ENCODE measurements around the gene KRT35.

DNA sequence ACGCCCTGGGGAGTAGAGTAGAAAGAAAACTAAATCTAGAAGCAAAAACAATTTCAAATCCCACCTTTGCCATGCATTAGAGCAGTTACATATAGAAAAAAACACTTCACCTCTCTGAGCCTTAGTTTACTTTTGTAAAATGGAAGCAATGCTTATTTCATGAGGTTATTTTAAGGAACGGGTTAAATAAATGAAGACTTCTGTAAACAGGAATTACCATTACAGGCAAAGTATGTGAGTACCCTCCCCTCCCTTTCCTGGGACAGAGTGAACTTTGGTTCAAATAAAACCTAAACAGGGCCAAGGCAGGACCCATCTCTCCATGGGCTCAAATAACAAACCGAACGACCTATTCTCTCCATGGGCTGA, 42.3 kb upstream of the KRT35 start:
- TF ChIP-seq POLR2A (IDR thresholded peaks at IDR 0.05): no peak
- TF ChIP-seq, protein P1, sequence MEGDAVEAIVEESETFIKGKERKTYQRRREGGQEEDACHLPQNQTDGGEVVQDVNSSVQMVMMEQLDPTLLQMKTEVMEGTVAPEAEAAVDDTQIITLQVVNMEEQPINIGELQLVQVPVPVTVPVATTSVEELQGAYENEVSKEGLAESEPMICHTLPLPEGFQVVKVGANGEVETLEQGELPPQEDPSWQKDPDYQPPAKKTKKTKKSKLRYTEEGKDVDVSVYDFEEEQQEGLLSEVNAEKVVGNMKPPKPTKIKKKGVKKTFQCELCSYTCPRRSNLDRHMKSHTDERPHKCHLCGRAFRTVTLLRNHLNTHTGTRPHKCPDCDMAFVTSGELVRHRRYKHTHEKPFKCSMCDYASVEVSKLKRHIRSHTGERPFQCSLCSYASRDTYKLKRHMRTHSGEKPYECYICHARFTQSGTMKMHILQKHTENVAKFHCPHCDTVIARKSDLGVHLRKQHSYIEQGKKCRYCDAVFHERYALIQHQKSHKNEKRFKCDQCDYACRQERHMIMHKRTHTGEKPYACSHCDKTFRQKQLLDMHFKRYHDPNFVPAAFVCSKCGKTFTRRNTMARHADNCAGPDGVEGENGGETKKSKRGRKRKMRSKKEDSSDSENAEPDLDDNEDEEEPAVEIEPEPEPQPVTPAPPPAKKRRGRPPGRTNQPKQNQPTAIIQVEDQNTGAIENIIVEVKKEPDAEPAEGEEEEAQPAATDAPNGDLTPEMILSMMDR (IDR thresholded peaks at IDR 0.05): no peak
